AG04450 (cell line): ENCODE measurements around the gene OGDH. TPM values are rescaled to one million over a fixed set of nuclear protein-coding genes. Genes with fewer than 3 reads are reported as not detected.

Experiments used
- CTCF ChIA-PET: fragments of 300-600, 350-600 bp; formaldehyde crosslinking; extraction: SDS; loops from one replicate; lab custom pipeline; 2022; ENCODE audit warnings: antibody characterized with exemption, inconsistent platforms; lab: Charles Lee
- POLR2A ChIA-PET: fragments of 350-600 bp; formaldehyde crosslinking; extraction: SDS; loops from one replicate; lab custom pipeline; 2021; ENCODE audit warnings: antibody characterized with exemption, inconsistent platforms; lab: Yijun Ruan, JAX
- DNase-seq: peaks from one replicate; pipeline ENCODE4 v3.0.0-alpha.2; 2011; ENCODE audit warnings: low read depth, low spot score
- H3K27ac ChIP-seq: one replicate; pipeline ENCODE4 v1.5.1; 2012; ENCODE audit warnings: low read depth, low read length, control low read depth
- H3K27me3 ChIP-seq: one replicate; pipeline ENCODE4 v1.6.0; 2012; ENCODE audit warnings: low read length; ENCODE audit not compliant: control insufficient read depth, insufficient read depth
- H3K4me3 ChIP-seq: 2 replicates; pipeline ENCODE4 v1.5.1; 2011; ENCODE audit warnings: mild to moderate bottlenecking, low read depth, low read length, control low read depth
- H3K9me3 ChIP-seq: 2 replicates; pipeline ENCODE4 v1.5.1; 2012; ENCODE audit warnings: low read length; ENCODE audit not compliant: control insufficient read depth, insufficient read depth
- polyA plus RNA-seq: library from polyadenylated mRNA; depleted of rRNA; stranded (reverse); fragments of >200 nt; gene quantifications from 2 replicates; pipeline ENCODE4 v1.2.3, GENCODE V29; 2011
- TF ChIP-seq, protein P1 (sequence below): IDR thresholded peaks from 2 replicates; pipeline ENCODE4 v1.5.1; 2011; ENCODE audit warnings: low read depth, low read length, control low read depth, inconsistent platforms

Gene OGDH
- polyA plus RNA-seq, 1 experiment, result 35.8 TPM

DNA sequence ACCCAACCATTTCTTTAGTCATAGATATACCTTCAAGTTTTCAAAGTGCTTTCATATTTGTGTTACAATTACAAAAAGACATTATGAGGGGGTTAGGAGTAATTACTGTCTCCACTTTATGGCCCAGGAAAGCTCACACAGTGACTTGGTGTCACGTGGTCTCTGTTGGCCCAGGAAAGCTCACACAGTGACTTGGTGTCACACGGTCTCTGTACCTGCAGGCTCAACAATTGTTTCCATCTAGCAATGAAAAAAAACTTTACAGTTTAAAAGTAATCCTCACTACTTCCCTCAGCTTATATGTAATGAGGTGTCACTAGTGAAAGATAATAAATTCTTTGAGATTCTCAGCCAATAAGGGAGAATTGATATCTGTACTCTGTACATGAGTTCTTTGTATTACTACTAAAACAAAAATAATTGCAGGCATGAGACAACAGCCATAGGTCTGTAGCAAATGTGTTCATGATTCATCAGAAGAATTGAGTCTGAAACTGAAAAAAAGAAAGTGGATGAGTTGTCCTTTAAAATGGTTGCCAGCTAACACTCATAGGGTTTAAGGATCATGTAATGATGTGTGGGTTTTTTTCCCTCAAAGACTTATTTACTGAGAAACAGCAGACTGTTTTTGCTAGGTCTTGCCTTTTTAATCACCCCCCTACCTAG lies 10.9 kb downstream of the OGDH start:
- Histone ChIP-seq H3K9me3 (no peaks in the 10 kb centered on the region), H3K27me3 (no peaks in the 10 kb centered on the region), H3K27ac (peak overlapping the region; percentile 63), H3K4me3 (no peak overlapping the region)
- ChIA-PET CTCF (interaction anchor here (1.0 kb wide), 1 partner anchor 53 kb away, joined by 3 read pairs; no protein-coding TSS in a partner anchor), POLR2A (interaction anchor here (0.6 kb wide), 1 partner anchor 35 kb away, joined by 3 read pairs; the partner anchor contains the start of gene TMED4)
- DNase-seq, result no peak
- TF ChIP-seq, protein P1, sequence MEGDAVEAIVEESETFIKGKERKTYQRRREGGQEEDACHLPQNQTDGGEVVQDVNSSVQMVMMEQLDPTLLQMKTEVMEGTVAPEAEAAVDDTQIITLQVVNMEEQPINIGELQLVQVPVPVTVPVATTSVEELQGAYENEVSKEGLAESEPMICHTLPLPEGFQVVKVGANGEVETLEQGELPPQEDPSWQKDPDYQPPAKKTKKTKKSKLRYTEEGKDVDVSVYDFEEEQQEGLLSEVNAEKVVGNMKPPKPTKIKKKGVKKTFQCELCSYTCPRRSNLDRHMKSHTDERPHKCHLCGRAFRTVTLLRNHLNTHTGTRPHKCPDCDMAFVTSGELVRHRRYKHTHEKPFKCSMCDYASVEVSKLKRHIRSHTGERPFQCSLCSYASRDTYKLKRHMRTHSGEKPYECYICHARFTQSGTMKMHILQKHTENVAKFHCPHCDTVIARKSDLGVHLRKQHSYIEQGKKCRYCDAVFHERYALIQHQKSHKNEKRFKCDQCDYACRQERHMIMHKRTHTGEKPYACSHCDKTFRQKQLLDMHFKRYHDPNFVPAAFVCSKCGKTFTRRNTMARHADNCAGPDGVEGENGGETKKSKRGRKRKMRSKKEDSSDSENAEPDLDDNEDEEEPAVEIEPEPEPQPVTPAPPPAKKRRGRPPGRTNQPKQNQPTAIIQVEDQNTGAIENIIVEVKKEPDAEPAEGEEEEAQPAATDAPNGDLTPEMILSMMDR, result no peak

DNA sequence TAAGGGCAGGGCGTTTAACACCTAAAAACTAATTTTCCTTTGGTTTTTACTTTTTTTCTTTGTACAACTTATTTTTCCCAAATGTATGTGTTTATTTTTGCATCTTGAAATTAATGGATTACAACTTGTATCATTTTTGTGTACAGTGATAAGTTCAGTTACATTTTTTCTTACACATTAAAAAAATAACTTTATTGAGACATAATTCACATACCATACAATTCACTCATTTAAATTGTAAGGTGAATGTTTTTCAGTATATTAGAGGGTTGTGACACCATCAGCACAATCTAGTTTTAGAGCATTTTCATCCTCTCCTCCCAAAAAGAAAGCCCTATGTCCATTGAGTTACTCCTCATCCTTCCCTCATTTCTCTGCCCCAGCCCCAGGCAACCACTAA lies 11.6 kb downstream of the OGDH start:
- Histone ChIP-seq H3K27ac (no peak overlapping the region), H3K9me3 (no peaks in the 10 kb centered on the region), H3K4me3 (no peak overlapping the region), H3K27me3 (no peaks in the 10 kb centered on the region)
- no peak for DNase-seq
- ChIA-PET POLR2A (no interaction called here), CTCF (no interaction called here)
- TF ChIP-seq, protein P1, result no peak

DNA sequence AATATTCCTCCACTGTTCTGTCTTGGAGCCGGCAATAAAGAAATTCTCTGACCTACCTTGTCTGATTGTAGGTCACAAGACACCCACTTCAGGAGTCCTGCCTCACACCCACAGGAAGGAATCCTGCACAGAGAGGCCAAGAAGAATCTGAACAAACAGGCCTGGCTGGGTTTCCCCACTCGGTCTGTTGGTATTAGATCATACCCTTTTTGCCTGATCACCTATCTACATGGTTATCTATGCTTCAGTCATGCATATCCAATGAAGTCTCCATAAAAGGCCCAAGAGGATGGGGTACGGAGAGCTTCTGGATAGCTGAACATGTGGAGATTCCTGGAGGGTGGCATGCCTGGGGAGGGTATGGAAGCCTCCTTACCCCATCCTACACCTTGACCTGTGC lies 12.3 kb downstream of the OGDH start:
- CTCF ChIA-PET, result no interaction called here
- DNase-seq, result no peak
- no peak overlapping the region for H3K4me3 ChIP-seq
- H3K9me3 ChIP-seq, result no peaks in the 10 kb centered on the region
- no peak overlapping the region for H3K27ac ChIP-seq
- H3K27me3 ChIP-seq, result no peaks in the 10 kb centered on the region
- TF ChIP-seq, protein P1, result no peak
- POLR2A ChIA-PET, result no interaction called here

DNA sequence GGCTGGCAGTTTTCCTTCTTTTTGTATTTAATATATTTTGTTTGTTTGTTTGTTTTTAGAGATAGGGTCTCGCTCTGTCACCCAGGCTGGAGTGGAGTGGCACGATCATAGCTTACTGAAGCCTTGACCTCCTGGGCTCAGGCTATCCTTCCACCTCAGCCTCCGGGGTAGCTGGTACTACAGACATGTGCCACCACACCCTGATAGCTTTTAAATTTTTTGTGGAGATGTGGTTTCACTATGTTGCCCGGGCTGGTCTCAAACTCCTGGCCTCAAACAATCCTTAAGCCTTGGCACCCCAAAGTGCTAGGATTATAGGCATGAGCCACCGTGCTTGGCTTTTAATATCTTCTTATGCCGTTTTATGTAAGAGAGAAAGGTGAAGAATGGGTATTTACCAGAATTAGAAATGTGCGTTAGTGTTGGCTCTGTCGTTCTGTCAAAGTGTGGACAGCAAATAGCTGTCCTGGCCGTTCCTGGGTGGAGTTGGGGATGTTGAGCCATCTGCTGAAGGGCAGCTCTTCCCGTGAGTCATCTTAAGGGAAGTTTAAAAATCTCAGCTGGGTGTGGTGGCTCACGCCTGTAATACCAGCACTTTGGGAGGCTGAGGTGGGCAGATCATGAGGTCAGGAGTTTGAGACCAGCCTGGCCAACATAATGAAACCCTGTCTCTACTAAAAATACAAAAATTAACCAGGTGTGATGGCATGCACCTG lies 14.8 kb downstream of the OGDH start:
- H3K27ac ChIP-seq, result no peak overlapping the region
- no peak for DNase-seq
- TF ChIP-seq, protein P1, result no peak
- no peaks in the 10 kb centered on the region for H3K9me3 ChIP-seq
- CTCF ChIA-PET, result interaction anchor here (0.6 to 1.5 kb wide), 2 partner anchors 14 to 199 kb away, joined by 3 to 6 read pairs; no protein-coding TSS in a partner anchor
- H3K27me3 ChIP-seq, result no peaks in the 10 kb centered on the region
- POLR2A ChIA-PET, result no interaction called here
- H3K4me3 ChIP-seq, result no peak overlapping the region

DNA sequence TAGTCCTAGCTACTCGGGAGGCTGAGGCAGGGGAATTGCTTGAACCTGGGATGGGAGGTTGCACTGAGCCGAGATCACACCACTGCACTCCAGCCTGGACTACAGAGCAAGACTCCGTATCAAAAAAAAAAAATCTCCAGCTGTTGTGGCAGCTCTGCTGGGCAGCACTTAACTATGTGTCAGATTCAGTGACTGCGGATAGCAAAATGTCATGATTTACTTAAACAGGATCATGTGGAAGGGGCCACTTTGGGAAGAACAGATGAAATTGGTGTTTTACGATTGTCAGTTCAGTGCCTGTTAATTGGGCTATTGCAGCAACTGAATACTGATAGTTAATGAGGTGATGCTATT lies 15.3 kb downstream of the OGDH start:
- Histone ChIP-seq H3K9me3 (no peaks in the 10 kb centered on the region), H3K4me3 (no peak overlapping the region), H3K27ac (no peak overlapping the region), H3K27me3 (no peaks in the 10 kb centered on the region)
- ChIA-PET POLR2A (no interaction called here), CTCF (interaction anchor here (0.6 kb wide), 1 partner anchor 198 kb away, joined by 3 read pairs; no protein-coding TSS in a partner anchor)
- TF ChIP-seq, protein P1, result no peak
- DNase-seq, result no peak
